Activated T-cell treated with anti-CD3 and anti-CD28 coated beads, Interleukin-2, amount 50 U/mL, for 24 hours (primary cell): ENCODE data around the gene DPF3.

ENCODE experiments used
- DNase-seq: peaks from one replicate; pipeline ENCODE4 v3.0.0-alpha.2; 2020
- H3K27ac Mint-ChIP-seq: 2 replicates; pipeline ENCODE4 v1.8.0; 2020; ENCODE audit warnings: mild to moderate bottlenecking, mixed read lengths
- H3K27me3 Mint-ChIP-seq: 2 replicates; pipeline ENCODE4 v1.8.0; 2020; ENCODE audit warnings: mixed read lengths
- H3K36me3 Mint-ChIP-seq: 2 replicates; pipeline ENCODE4 v1.8.0; 2020; ENCODE audit warnings: low read depth, mixed read lengths
- H3K4me1 Mint-ChIP-seq: 2 replicates; pipeline ENCODE4 v1.8.0; 2020; ENCODE audit warnings: low read depth, mixed read lengths
- H3K4me3 Mint-ChIP-seq: 2 replicates; pipeline ENCODE4 v1.8.0; 2020; ENCODE audit warnings: mild to moderate bottlenecking, moderate library complexity, mixed read lengths
- H3K9me3 Mint-ChIP-seq: 2 replicates; pipeline ENCODE4 v1.8.0; 2020; ENCODE audit warnings: mixed read lengths

DPF3 gene

DNA sequence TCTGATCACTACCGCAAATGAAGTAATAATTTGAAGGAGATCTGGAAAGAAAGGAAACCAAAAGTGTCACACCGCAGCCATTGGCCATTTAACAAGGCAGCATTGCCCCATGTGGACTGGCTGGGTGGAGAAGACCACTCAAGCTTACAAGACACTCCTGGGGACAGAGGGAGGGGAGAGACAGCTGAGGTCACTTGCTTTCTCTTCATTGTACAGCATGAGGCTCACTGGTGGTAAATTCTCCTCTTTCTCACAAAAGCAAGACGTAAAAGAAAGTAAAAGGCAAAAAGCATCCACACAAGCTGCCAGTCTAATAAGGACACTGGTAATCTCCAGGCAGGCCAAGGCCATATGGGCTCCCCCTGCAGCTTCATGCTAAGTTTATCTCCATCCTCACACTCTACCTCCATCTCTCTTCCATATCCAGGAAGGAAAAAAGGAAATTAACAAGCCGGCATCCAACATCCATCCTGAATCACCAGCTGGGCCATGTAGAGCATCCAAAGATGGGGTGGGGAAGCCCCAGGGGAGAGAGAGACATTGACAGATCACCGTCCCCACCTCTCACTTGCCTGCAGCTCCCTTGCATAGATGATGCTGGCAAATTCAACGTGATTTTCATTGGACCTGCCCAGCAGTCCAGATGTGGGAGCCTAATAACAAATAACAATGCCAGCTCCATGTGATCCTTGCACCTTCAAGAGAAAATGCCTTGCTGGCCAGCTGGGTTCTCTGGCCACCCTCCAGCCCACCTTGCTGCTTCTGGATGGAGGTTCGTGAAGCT lies 100.6 kb downstream of the DPF3 start:
- H3K4me1 Mint-ChIP-seq: no peaks in the 10 kb centered on the region
- H3K4me3 Mint-ChIP-seq: no peak overlapping the region
- no peaks in the 10 kb centered on the region for H3K9me3 Mint-ChIP-seq
- no peaks in the 10 kb centered on the region for H3K36me3 Mint-ChIP-seq
- no peaks in the 10 kb centered on the region for H3K27me3 Mint-ChIP-seq
- H3K27ac Mint-ChIP-seq: no peak overlapping the region
- no peak for DNase-seq

DNA sequence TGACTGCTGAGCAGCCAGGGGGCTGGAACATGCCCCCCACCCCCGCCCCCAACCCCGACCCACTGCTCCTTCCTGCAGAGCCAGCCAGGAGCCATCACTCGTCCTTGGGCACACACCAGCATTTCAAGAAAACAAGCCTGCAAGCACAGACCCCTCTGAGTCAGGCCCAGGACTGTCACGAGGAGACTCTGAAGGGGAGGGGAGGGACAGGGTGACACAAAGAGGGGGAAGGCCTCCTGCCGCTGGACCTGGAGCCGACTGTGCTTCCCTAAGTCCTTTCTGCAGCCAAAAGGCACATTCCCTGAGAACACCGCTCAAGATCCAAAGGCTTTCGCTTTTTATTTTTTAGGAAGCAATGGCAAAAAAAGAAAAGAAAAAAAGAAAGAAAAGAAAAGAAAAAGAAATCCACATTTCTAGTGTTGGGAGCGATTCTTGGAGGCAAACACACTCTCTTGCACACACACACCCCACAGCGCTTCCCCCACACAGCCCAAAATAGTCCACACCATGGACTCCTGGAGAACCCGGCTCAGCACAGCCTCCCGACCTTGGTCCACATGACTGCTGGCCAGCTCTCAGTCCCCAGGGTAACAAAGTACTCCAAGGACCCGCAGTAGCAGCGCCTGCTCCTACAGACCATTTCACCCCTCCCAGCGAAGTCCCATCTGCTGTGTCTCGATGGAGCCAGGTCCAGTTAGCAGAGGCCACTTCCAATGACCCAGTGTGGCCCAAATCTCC lies 101.7 kb downstream of the DPF3 start:
- no peaks in the 10 kb centered on the region for H3K9me3 Mint-ChIP-seq
- H3K4me1 Mint-ChIP-seq: no peaks in the 10 kb centered on the region
- no peaks in the 10 kb centered on the region for H3K36me3 Mint-ChIP-seq
- H3K27ac Mint-ChIP-seq: no peak overlapping the region
- H3K27me3 Mint-ChIP-seq: no peaks in the 10 kb centered on the region
- H3K4me3 Mint-ChIP-seq: no peak overlapping the region
- no peak for DNase-seq

GRCh38 chr14:72790887-72791566 lies 102.9 kb downstream of the DPF3 start:
- no peak for DNase-seq
- Mint-ChIP-seq H3K4me1 (no peaks in the 10 kb centered on the region), H3K27ac (no peak overlapping the region), H3K4me3 (no peak overlapping the region), H3K9me3 (no peaks in the 10 kb centered on the region), H3K27me3 (no peaks in the 10 kb centered on the region), H3K36me3 (no peaks in the 10 kb centered on the region)

GRCh38 chr14:72788972-72789728 lies 104.8 kb downstream of the DPF3 start:
- Mint-ChIP-seq H3K36me3 (no peaks in the 10 kb centered on the region), H3K4me1 (no peaks in the 10 kb centered on the region), H3K27ac (no peak overlapping the region), H3K27me3 (no peaks in the 10 kb centered on the region), H3K9me3 (no peaks in the 10 kb centered on the region), H3K4me3 (no peak overlapping the region)
- no peak for DNase-seq

DNA sequence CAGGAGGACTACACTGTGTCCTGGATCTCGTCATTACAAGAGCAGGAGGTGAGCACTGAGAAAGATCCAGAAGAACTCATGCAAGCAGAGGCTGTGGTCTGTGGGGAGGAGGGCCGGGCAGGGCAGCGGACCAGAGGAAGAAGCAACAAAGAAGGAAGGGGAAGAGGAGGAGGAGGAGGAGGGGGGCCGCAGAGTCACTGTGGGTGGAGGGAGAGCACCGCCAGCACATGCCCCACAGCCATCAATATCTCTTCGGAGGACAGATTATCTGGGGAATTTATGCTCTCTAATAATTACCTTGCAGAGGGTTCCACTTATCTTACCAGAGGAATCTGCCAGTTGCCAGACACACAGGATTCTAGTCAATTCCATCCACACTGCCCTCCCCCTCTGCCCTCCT lies 105.6 kb downstream of the DPF3 start:
- no peaks in the 10 kb centered on the region for H3K9me3 Mint-ChIP-seq
- no peak overlapping the region for H3K4me3 Mint-ChIP-seq
- H3K4me1 Mint-ChIP-seq: no peaks in the 10 kb centered on the region
- H3K36me3 Mint-ChIP-seq: no peaks in the 10 kb centered on the region
- no peak for DNase-seq
- H3K27ac Mint-ChIP-seq: no peak overlapping the region
- H3K27me3 Mint-ChIP-seq: no peaks in the 10 kb centered on the region

DNA sequence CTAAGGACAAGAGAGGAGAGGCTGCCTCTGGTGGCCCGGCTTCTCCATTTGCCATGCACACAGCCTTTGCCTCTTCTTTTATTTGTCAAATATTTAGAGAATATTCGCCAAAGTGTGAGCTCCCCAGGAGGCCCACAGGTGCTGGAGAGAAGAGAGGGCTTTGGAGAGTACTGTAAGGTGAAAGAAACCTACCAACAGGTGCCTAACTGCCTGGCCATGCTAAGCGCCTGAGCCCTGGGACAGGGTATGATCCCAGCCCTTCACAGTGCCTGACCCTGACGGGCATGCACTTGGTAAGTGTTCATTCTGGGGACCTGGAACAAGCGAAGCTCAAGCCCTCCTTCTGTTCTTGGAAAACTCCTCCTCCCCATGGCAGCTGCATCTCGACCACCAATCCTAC lies 106.1 kb downstream of the DPF3 start:
- no peak for DNase-seq
- H3K4me3 Mint-ChIP-seq: no peak overlapping the region
- H3K27ac Mint-ChIP-seq: no peak overlapping the region
- H3K27me3 Mint-ChIP-seq: no peaks in the 10 kb centered on the region
- no peaks in the 10 kb centered on the region for H3K4me1 Mint-ChIP-seq
- H3K36me3 Mint-ChIP-seq: no peaks in the 10 kb centered on the region
- no peaks in the 10 kb centered on the region for H3K9me3 Mint-ChIP-seq

- Mint-ChIP-seq H3K4me3 (no peak overlapping the region), H3K27me3 (no peaks in the 10 kb centered on the region), H3K36me3 (no peaks in the 10 kb centered on the region), H3K4me1 (no peaks in the 10 kb centered on the region), H3K27ac (no peak overlapping the region), H3K9me3 (no peaks in the 10 kb centered on the region)
- no peak for DNase-seq
These were observed 107.2 kb downstream of the DPF3 start for GRCh38 chr14:72786378-72787350.

GRCh38 chr14:72783741-72784140 lies 110.2 kb downstream of the DPF3 start:
- Mint-ChIP-seq H3K9me3 (no peaks in the 10 kb centered on the region), H3K4me3 (no peak overlapping the region), H3K36me3 (no peaks in the 10 kb centered on the region), H3K4me1 (no peaks in the 10 kb centered on the region), H3K27me3 (no peaks in the 10 kb centered on the region), H3K27ac (no peak overlapping the region)
- no peak for DNase-seq

DNA sequence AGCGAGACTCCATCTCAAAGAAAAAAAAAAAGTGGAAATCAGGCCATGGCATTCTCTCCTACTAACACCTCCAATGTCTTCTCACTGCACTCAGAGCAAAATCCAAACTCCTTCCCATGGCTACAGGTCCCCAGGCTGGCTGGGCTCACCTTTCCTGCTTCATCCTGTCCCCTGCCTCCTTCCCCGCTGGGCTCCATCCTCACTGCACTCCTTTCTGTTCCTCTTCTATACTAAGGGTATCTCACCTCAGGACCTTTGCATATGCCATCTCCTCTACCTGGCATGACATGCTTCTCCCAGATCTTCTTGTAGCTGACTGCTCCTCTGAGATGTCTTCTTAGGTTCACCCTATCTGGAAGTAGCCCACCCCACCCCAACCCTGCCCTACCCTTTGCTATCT lies 111.1 kb downstream of the DPF3 start:
- Mint-ChIP-seq H3K4me3 (no peak overlapping the region), H3K27ac (no peak overlapping the region), H3K36me3 (no peaks in the 10 kb centered on the region), H3K27me3 (no peaks in the 10 kb centered on the region), H3K9me3 (no peaks in the 10 kb centered on the region), H3K4me1 (no peaks in the 10 kb centered on the region)
- no peak for DNase-seq

- DNase-seq: no peak
- Mint-ChIP-seq H3K4me1 (peaks cover 7% of the 10 kb centered on the region), H3K4me3 (no peak overlapping the region), H3K27ac (no peak overlapping the region), H3K9me3 (peaks cover 2% of the 10 kb centered on the region), H3K36me3 (no peaks in the 10 kb centered on the region), H3K27me3 (no peaks in the 10 kb centered on the region)
These were observed 112.1 kb downstream of the DPF3 start for GRCh38 chr14:72781561-72782508.

GRCh38 chr14:72780751-72781150 lies 113.2 kb downstream of the DPF3 start:
- Mint-ChIP-seq H3K36me3 (no peaks in the 10 kb centered on the region), H3K9me3 (peaks cover 2% of the 10 kb centered on the region), H3K27ac (no peak overlapping the region), H3K4me3 (no peak overlapping the region), H3K4me1 (peaks cover 12% of the 10 kb centered on the region), H3K27me3 (no peaks in the 10 kb centered on the region)
- no peak for DNase-seq

GRCh38 chr14:72779679-72780078 lies 114.2 kb downstream of the DPF3 start:
- peaks cover 2% of the 10 kb centered on the region for H3K9me3 Mint-ChIP-seq
- H3K4me3 Mint-ChIP-seq: no peak overlapping the region
- H3K36me3 Mint-ChIP-seq: no peaks in the 10 kb centered on the region
- DNase-seq: no peak
- peaks cover 12% of the 10 kb centered on the region for H3K4me1 Mint-ChIP-seq
- no peak overlapping the region for H3K27ac Mint-ChIP-seq
- no peaks in the 10 kb centered on the region for H3K27me3 Mint-ChIP-seq

DNA sequence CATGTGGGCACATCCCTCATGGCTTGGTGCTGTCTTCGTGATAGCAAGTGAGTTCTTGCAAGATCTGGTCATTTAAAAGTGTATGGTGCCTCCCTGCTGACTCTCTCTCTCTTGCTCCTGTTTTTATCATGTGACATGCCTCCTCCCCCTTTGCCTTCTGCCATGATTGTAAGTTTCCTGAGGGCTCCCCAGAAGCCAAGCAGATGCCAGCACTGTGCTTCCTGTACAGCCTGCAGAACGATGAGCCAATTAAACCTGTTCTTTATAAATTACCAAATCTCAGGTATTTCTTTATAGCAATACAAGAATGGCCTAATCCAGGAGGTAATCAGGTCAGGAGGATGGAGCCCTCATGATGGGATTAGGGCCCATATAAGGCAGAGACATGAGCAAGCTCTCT lies 116.3 kb downstream of the DPF3 start:
- Mint-ChIP-seq H3K4me1 (peaks cover 12% of the 10 kb centered on the region), H3K36me3 (no peaks in the 10 kb centered on the region), H3K27me3 (no peaks in the 10 kb centered on the region), H3K9me3 (peaks cover 2% of the 10 kb centered on the region), H3K27ac (no peak overlapping the region), H3K4me3 (no peak overlapping the region)
- DNase-seq: no peak
